Measurements from ENCODE around the gene KRTDAP.

KRTDAP gene

DNA sequence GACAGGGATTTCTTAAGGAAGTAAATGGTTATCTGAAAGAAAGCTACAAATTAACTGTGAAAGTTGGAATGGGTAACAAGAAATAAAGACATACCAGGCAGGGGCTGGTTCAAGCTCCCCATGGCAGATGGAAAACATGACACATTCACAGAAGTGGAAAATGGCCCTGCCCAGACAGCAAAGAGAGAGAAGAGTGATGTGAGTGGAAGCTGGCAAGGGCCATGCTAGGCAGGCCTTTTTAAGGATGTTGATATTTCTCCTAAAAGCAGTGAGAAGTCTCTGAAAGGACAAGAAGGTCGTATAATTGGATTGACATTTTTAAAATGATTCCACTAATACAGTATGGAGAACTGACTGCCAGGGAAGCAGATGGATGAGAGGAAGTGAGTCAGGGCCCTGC is 45.5 kb downstream of the KRTDAP start:
- TF ChIP-seq, protein P1, sequence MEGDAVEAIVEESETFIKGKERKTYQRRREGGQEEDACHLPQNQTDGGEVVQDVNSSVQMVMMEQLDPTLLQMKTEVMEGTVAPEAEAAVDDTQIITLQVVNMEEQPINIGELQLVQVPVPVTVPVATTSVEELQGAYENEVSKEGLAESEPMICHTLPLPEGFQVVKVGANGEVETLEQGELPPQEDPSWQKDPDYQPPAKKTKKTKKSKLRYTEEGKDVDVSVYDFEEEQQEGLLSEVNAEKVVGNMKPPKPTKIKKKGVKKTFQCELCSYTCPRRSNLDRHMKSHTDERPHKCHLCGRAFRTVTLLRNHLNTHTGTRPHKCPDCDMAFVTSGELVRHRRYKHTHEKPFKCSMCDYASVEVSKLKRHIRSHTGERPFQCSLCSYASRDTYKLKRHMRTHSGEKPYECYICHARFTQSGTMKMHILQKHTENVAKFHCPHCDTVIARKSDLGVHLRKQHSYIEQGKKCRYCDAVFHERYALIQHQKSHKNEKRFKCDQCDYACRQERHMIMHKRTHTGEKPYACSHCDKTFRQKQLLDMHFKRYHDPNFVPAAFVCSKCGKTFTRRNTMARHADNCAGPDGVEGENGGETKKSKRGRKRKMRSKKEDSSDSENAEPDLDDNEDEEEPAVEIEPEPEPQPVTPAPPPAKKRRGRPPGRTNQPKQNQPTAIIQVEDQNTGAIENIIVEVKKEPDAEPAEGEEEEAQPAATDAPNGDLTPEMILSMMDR (IDR thresholded peaks at IDR 0.05; ENCODE audit: low read length, missing control alignments) = no peak
- DNase-seq (ENCODE audit: low read depth) = no peak
- H3K4me3 ChIP-seq (replicated peaks; ENCODE audit: low read depth, low read length) = no peak overlapping the region

DNA sequence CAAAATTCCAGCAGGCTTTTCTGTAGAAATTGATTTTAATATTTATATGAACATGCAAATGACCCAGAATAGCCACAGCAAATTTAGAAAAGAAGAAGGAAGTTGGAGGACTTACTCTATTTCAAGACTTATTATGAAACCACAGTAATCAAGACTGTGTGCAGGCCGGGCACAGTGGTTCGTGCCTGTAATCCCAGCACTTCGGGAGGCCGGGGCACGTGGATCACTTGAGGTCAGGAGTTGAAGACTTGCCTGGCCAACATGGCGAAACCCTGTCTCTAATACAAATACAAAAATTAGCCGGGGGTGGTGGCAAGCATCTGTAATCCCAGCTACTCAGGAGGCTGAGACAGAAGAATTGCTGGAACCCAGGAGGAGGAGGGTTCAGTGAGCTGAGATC is 48.2 kb downstream of the KRTDAP start:
- no peak overlapping the region for H3K4me3 ChIP-seq (replicated peaks; ENCODE audit: low read depth, low read length)
- TF ChIP-seq, protein P1 (IDR thresholded peaks at IDR 0.05; ENCODE audit: low read length, missing control alignments) = no peak
- no peak for DNase-seq (ENCODE audit: low read depth)

DNA sequence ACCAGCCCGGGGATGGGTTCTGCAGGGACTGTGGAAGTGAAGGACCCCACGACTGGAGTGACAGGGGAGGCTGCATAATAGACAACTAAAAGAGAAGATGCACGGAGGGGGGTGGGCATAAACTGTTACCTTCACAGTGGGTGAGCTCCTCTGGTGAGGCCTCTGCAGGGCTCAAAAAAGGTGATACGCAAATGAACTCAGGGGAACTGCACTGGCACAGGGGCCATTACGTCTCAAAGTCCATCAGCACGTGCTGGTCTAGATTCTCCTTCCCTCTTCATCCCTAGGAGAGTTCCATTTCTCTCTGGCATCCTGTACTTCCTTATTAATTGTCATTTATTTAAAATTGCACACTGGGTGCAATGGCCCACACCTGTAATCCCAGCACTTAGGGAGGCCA is 50.3 kb downstream of the KRTDAP start:
- no peak overlapping the region for H3K4me3 ChIP-seq (replicated peaks; ENCODE audit: low read depth, low read length)
- DNase-seq (ENCODE audit: low read depth) = no peak
- TF ChIP-seq, protein P1 (IDR thresholded peaks at IDR 0.05; ENCODE audit: low read length, missing control alignments) = no peak

DNA sequence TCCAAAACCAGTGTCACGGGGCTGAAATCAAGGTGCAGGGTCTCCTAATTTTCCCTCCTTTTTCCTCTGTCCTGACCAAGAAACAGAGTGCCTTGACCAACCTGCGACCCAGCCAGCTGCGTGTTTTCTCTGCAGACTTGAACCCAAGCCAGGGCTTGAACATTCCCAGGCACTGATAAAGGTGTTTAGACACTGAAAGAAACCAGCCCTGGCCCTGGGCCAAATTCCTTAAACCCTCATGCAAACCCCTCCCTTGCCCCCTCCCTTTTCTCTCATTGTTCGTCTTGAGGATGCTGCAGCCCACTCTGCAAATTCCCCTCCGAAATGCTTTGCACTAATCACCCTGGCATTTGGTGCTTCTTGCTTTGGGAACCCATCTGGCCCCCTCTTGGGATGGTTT is 51.7 kb downstream of the KRTDAP start:
- peak; percentile 27 for DNase-seq (ENCODE audit: low read depth)
- H3K4me3 ChIP-seq (replicated peaks; ENCODE audit: low read depth, low read length) = no peak overlapping the region
- TF ChIP-seq, protein P1 (IDR thresholded peaks at IDR 0.05; ENCODE audit: low read length, missing control alignments) = no peak

DNA sequence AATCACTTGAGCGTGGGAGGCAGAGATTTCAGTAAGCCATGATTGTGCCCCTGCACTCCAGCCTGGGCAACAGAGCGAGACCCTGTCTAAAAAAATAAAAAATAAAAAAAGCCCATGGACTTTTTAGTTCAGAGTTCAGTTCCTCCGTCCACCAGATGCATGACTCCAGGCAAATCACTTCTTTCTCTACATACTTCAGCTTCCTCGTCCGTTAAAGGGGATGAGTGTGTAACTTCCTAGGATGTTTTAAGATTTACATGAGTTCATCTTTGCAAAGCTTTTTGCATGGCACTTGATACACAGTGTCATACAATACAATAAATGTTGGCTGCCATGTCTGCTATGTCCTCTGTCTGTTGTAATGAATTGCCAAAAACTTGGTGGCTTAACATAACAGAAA is 52.2 kb downstream of the KRTDAP start:
- TF ChIP-seq, protein P1 (IDR thresholded peaks at IDR 0.05; ENCODE audit: low read length, missing control alignments) = no peak
- DNase-seq (ENCODE audit: low read depth) = no peak
- no peak overlapping the region for H3K4me3 ChIP-seq (replicated peaks; ENCODE audit: low read depth, low read length)

DNA sequence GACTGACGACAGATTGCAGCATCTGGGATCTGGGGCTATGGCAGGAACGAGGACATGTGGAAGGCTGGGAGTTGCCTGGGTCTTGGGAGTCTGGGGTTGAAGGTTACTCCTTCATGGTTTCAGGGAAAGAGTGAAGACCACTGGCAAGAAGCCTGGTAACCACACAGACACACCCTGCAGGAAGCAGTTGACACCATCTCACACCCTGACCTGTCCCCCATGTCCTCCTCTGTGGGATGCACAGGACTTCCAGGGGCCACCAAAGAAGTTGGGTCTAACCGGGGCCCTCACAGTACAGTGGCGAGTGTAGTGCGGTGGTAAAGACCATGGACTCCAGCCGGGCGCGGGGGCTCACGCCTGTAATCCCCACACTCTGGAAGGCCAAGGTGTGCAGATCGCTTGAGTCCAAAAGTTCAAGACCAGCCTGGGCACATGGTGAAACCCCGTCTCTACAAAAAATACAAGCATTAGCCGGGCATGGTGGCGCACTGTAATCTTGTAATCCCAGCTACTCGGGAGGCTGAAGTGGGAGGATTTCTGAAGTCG is 52.8 kb downstream of the KRTDAP start:
- TF ChIP-seq, protein P1 (IDR thresholded peaks at IDR 0.05; ENCODE audit: low read length, missing control alignments) = no peak

More for the DNA sequence above, 52.8 kb downstream of the KRTDAP start:
- DNase-seq (ENCODE audit: low read depth) = no peak
- H3K4me3 ChIP-seq (replicated peaks; ENCODE audit: low read depth, low read length) = no peak overlapping the region

Measured in fibroblast of pulmonary artery (primary cell).